ENCODE data around the gene C10orf67.
"Not testable (repeated sequence)": the region's sequence is repeated elsewhere in the genome, so short reads cannot be mapped to it uniquely, and the experiment has no call there.

Gene C10orf67

GRCh38 chr10:23362069-23362830 lies 17.7 kb upstream of the C10orf67 start:
- no peak for DNase-seq

GRCh38 chr10:23361665-23362064 lies 17.1 kb upstream of the C10orf67 start:
- DNase-seq, result no peak

- DNase-seq, result no peak
Measured at GRCh38 chr10:23359692-23360380, 15.2 kb upstream of the C10orf67 start.

GRCh38 chr10:23358357-23358756 lies 13.8 kb upstream of the C10orf67 start:
- no peak for DNase-seq

- no peak for DNase-seq
Measured at GRCh38 chr10:23354630-23355279, 10.2 kb upstream of the C10orf67 start.

- no peak for DNase-seq
Measured at GRCh38 chr10:23351926-23352519, 7.4 kb upstream of the C10orf67 start.

- not testable (repeated sequence) for DNase-seq
Measured at GRCh38 chr10:23350706-23351105, 6.1 kb upstream of the C10orf67 start.

GRCh38 chr10:23345861-23346260 lies 1.3 kb upstream of the C10orf67 start:
- no peak for DNase-seq

- DNase-seq, result peak; percentile 63
Measured at GRCh38 chr10:23343591-23344240, 881 bp downstream of the C10orf67 start.

- no peak for DNase-seq
Measured at GRCh38 chr10:23342213-23342884, 2.2 kb downstream of the C10orf67 start.

- DNase-seq, result no peak
Measured at GRCh38 chr10:23341004-23341403, 3.6 kb downstream of the C10orf67 start.

GRCh38 chr10:23340354-23340753 lies 4.2 kb downstream of the C10orf67 start:
- DNase-seq, result no peak

GRCh38 chr10:23338886-23339285 lies 5.7 kb downstream of the C10orf67 start:
- no peak for DNase-seq

GRCh38 chr10:23338155-23338828 lies 6.3 kb downstream of the C10orf67 start:
- no peak for DNase-seq

GRCh38 chr10:23337616-23338015 lies 7.0 kb downstream of the C10orf67 start:
- no peak for DNase-seq

GRCh38 chr10:23331567-23332301 lies 12.9 kb downstream of the C10orf67 start:
- no peak for DNase-seq

GRCh38 chr10:23330948-23331347 lies 13.6 kb downstream of the C10orf67 start:
- no peak for DNase-seq

- DNase-seq, result no peak
Measured at GRCh38 chr10:23326544-23327307, 17.9 kb downstream of the C10orf67 start.

GRCh38 chr10:23325132-23325531 lies 19.5 kb downstream of the C10orf67 start:
- DNase-seq, result no peak

- no peak for DNase-seq
Measured at GRCh38 chr10:23324351-23324750, 20.2 kb downstream of the C10orf67 start.
